Measurements from ENCODE around the gene PDGFC. TPM values are rescaled to one million over a fixed set of nuclear protein-coding genes. Genes with fewer than 3 reads are reported as not detected.
"Not testable (repeated sequence)": the region's sequence is repeated elsewhere in the genome, so short reads cannot be mapped to it uniquely, and the experiment has no call there.

The PDGFC gene
- total and polyA plus RNA-seq, 7 donors = 3.0 to 44.4 (median 21.9) TPM

GRCh38 chr4:156873799-156874198 is 97.8 kb downstream of the PDGFC start:
- WGBS, 2 donors = 89 to 91% methylated on average over 3 of the region's 3 CpGs
- no peak overlapping the region for H3K27ac ChIP-seq
- H3K27me3 ChIP-seq = no peaks in the 10 kb centered on the region
- H3K4me1 ChIP-seq = peaks cover 0 to 12% (median 6%) of the 10 kb centered on the region in 4 donors
- no peaks in the 10 kb centered on the region for H3K36me3 ChIP-seq
- TF ChIP-seq, protein P1, sequence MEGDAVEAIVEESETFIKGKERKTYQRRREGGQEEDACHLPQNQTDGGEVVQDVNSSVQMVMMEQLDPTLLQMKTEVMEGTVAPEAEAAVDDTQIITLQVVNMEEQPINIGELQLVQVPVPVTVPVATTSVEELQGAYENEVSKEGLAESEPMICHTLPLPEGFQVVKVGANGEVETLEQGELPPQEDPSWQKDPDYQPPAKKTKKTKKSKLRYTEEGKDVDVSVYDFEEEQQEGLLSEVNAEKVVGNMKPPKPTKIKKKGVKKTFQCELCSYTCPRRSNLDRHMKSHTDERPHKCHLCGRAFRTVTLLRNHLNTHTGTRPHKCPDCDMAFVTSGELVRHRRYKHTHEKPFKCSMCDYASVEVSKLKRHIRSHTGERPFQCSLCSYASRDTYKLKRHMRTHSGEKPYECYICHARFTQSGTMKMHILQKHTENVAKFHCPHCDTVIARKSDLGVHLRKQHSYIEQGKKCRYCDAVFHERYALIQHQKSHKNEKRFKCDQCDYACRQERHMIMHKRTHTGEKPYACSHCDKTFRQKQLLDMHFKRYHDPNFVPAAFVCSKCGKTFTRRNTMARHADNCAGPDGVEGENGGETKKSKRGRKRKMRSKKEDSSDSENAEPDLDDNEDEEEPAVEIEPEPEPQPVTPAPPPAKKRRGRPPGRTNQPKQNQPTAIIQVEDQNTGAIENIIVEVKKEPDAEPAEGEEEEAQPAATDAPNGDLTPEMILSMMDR (IDR thresholded peaks at IDR 0.05) = no peak
- TF ChIP-seq EP300 (IDR thresholded peaks at IDR 0.05) (no peak), POLR2AphosphoS5 (IDR thresholded peaks at IDR 0.05) (no peak), POLR2A (IDR thresholded peaks at IDR 0.05) (no peak)
- intact Hi-C loops (cut with DNase I) = no loop called here
- no peaks in the 10 kb centered on the region for H3K9me3 ChIP-seq
- no peak overlapping the region for H3K4me3 ChIP-seq
- no peak for DNase-seq

- H3K27me3 ChIP-seq = no peaks in the 10 kb centered on the region
- intact Hi-C loops (cut with DNase I) = no loop called here
- no peak overlapping the region for H3K4me3 ChIP-seq
- H3K36me3 ChIP-seq = no peaks in the 10 kb centered on the region
- WGBS, 2 donors = 75 to 87% methylated on average over 3 of the region's 3 CpGs
- TF ChIP-seq EP300 (IDR thresholded peaks at IDR 0.05) (no peak), POLR2A (IDR thresholded peaks at IDR 0.05) (no peak), POLR2AphosphoS5 (IDR thresholded peaks at IDR 0.05) (no peak)
- TF ChIP-seq, protein P1 (IDR thresholded peaks at IDR 0.05) = no peak
- no peak overlapping the region for H3K27ac ChIP-seq
- DNase-seq = no peak
- peaks cover 0 to 12% (median 6%) of the 10 kb centered on the region in 4 donors for H3K4me1 ChIP-seq
- no peaks in the 10 kb centered on the region for H3K9me3 ChIP-seq
Observed at GRCh38 chr4:156870861-156871260, 100.7 kb downstream of the PDGFC start.

DNA sequence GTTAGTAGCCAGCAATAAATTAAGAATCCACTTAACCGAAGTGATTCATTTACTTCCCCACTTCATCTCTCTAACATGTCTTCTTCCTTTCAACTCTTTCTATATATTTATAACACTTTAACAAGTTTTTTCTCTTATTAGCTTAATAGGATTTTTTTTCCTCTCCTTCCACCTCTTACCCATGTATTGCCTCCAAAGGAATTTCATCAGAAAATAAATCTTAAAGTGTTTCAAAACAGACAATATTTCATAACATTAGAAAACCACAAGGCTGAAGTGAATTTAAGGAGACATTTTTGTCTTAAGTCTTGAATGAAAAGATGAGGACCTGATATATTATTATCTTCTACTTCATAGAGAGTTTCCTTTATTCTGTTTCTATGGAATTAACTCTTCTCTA is 101.5 kb downstream of the PDGFC start:
- H3K4me3 ChIP-seq = no peak overlapping the region
- peaks cover 0 to 12% (median 6%) of the 10 kb centered on the region in 4 donors for H3K4me1 ChIP-seq
- 68 to 86% methylated on average over 1 of the region's 1 CpG for WGBS, 2 donors
- TF ChIP-seq EP300 (IDR thresholded peaks at IDR 0.05) (no peak), POLR2AphosphoS5 (IDR thresholded peaks at IDR 0.05) (no peak), POLR2A (IDR thresholded peaks at IDR 0.05) (no peak)
- TF ChIP-seq, protein P1 (IDR thresholded peaks at IDR 0.05) = no peak
- H3K27me3 ChIP-seq = no peaks in the 10 kb centered on the region
- intact Hi-C loops (cut with DNase I) = no loop called here
- H3K36me3 ChIP-seq = no peaks in the 10 kb centered on the region
- no peak for DNase-seq
- H3K9me3 ChIP-seq = no peaks in the 10 kb centered on the region
- H3K27ac ChIP-seq = no peak overlapping the region

DNA sequence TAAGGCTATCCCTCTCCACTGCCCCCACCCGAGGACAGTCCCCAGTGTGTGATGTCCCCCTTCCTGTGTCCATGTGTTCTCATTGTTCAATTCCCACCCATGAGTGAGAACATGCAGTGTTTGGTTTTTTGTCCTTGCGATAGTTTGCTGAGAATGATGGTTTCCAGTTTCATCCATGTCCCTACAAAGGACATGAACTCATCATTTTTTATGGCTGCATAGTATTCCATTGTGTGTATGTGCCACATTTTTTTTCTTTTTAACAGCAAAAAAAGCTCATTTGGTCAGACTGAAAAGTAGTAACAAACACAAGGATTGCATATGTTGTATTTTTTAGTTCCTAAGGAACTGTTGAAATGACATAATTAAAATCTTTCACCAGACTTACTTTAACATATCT is 105.5 kb downstream of the PDGFC start:
- H3K4me1 ChIP-seq = peaks cover 0 to 18% (median 5%) of the 10 kb centered on the region in 4 donors
- intact Hi-C loops (cut with DNase I); DNase-seq; H3K4me3 ChIP-seq; H3K27ac ChIP-seq; H3K36me3 ChIP-seq; H3K9me3 ChIP-seq; H3K27me3 ChIP-seq: not testable (repeated sequence)
- 94 to 96% methylated on average over 2 of the region's 2 CpGs for WGBS, 2 donors

DNA sequence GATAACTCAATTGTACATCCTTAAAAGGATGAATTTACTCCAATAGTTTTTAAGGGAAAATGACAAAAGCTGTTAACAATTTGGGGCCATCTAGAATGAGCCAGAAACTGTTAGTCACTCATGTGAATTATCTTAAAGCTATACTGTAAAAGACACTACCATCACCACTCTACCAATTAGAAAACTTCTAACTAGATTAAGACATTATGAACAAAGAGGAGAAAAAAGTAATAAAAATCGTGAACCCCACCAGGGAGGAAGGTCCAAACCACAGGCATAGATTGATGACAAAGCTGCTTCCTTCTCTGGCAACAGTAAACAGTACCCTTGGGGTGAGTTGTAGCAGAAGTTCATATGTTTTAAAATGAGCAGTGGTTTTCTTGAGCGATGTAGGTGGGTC is 106.1 kb downstream of the PDGFC start:
- Histone ChIP-seq H3K27me3 (no peaks in the 10 kb centered on the region), H3K4me3 (no peak overlapping the region), H3K36me3 (no peaks in the 10 kb centered on the region), H3K4me1 (peaks cover 0 to 13% (median 2%) of the 10 kb centered on the region in 4 donors), H3K9me3 (no peaks in the 10 kb centered on the region), H3K27ac (no peak overlapping the region)
- TF ChIP-seq, protein P1 (IDR thresholded peaks at IDR 0.05) = no peak
- no peak for TF ChIP-seq POLR2AphosphoS5 (IDR thresholded peaks at IDR 0.05)
- TF ChIP-seq EP300 (IDR thresholded peaks at IDR 0.05) = no peak
- no peak for TF ChIP-seq POLR2A (IDR thresholded peaks at IDR 0.05)
- intact Hi-C loops (cut with DNase I) = no loop called here
- WGBS, 2 donors = 49 to 80% methylated on average over 2 of the region's 2 CpGs
- DNase-seq = no peak
